Putamen (tissue), 1 donor: Measurements from ENCODE around the gene NAPA.

Experiments used
- DNase-seq: peaks from one replicate; pipeline ENCODE4 v3.0.0-alpha.2; 2016; ENCODE audit warnings: low spot score

The NAPA gene

DNA sequence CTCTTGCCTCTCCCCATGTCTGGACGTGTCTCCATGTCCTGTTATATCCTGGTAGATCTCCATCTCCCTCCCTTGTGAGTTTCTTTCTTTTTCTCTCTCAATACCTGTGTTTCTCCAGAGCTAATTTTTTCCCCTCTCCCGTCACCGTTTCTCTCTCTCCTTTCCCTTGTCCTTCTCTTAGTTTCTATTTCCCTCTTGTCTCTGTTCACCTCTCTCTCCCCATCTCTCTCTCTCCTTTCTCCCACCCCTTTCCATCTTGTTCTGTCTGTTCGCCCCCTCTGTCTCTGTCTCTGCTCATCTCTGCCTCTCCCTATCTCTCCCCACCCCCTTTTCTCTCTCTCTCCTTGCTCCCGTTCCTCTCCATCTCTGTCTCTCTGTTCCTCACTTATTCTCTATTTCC lies 56.2 kb downstream of the NAPA start:
- no peak for DNase-seq

DNA sequence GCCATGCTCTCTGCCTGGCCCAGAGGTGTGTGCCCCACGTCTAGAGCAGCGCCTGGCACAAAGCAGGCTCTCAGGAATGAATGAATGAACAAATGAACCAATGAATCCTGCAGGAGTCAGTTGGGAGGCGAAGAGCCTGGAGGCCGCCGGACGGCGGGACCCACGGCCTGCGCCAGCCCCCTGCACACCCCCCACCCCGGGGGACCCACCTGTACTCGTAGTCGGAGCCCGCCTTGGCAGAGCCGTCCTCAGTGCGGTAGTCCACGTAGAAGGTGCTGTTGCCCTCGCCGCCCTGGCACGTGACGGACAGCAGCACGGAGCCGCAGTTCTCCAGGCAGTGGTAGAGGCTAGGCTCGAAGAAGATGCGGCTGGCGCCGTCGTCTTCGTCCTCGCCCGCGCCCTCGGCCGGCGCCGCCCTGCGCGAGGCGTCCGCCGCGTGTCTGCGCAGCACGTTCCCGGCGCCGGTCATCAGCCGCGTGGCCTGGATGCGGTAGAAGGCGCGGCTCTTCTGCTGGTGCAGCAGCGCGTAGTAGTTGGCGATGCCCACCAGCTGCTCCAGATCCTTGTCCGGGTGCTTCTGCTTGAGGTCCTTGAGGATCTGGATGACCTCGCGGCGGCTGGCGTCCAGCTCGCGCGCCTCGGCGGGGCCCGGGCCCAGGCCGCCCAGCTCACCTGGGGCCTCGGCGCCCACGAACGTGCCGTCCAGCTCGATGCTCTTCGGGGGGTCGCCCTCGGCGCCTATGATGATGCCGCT lies 58.0 kb downstream of the NAPA start:
- no peak for DNase-seq

DNA sequence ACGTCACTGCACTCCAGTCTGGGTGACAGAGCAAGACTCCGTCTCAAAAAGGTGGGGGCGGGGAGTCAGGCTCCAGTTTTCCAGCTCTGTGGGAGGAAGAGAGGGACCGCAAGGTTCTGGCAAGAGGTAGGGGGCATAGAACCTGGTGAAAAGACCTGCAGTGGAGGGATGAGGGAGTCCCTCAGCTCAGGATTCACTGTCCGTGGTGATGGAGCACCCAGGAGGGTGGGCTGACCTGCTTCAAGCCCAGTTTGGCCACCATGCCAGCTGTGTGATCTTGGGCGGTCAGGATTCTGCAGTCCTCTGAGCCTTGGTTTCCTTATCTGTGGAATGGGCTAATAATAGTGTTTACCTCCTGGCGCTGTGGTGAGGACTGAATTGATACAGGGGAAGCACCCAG lies 64.4 kb downstream of the NAPA start:
- DNase-seq: no peak

DNA sequence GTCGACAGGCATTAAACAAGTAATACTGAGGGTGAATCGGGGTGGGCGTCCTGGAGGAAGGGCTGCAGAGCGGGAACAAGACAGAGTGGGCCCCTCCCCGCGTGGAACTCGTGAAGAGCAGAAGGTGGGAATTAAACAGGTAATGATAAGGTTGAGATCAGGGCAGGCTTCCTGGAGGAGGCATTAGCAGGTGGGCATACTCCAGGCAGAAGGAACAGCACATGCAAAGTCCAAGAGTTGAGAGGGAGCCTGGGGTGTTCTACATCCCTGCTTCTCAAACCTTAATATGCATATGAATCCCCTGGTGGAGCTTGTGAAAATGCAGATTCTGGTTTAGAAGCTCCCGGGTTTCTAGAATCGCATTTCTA lies 66.5 kb downstream of the NAPA start:
- no peak for DNase-seq

DNA sequence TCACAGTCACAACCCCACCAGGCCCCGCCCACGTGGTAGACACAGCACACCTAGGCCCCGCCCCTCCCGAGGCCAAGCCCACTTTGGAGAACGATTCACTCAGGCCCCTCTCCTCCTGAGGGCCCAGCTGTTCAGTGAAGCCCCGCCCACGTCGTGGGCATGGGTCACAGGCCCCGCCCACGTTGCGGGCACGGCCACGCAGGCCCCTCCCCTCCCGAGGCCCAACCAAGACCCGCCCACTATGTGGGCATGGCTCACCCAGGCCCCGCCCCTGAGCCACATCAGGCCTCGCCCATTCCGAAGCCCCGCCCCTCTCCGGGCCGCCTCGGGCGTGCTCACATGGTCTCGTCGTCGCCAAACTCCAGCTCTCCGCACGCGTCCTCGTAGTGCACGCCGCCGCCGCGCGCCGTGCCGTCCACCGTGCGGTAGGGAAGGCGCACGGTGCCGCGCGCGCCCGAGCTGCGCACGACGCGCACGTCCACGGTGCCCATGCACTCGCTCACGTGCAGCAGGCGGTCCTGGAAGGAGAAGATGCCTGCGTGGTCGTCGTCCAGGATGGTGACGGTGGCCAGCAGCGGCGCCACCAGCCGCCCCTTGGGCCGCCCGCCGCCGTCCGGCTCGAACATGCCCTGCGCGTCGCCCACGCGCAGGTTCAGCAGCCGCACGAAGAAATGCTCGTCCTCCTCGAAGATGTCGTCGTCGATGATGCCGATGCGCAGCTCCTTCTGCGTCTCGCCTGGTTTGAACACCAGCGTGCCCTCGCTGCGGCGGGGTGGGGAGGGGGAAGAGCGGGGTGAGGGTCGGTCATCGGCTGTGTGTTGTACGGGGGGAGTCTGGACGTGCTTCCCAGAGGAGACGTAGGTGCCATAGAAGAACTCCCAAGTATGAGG lies 67.1 kb downstream of the NAPA start:
- DNase-seq: no peak

DNA sequence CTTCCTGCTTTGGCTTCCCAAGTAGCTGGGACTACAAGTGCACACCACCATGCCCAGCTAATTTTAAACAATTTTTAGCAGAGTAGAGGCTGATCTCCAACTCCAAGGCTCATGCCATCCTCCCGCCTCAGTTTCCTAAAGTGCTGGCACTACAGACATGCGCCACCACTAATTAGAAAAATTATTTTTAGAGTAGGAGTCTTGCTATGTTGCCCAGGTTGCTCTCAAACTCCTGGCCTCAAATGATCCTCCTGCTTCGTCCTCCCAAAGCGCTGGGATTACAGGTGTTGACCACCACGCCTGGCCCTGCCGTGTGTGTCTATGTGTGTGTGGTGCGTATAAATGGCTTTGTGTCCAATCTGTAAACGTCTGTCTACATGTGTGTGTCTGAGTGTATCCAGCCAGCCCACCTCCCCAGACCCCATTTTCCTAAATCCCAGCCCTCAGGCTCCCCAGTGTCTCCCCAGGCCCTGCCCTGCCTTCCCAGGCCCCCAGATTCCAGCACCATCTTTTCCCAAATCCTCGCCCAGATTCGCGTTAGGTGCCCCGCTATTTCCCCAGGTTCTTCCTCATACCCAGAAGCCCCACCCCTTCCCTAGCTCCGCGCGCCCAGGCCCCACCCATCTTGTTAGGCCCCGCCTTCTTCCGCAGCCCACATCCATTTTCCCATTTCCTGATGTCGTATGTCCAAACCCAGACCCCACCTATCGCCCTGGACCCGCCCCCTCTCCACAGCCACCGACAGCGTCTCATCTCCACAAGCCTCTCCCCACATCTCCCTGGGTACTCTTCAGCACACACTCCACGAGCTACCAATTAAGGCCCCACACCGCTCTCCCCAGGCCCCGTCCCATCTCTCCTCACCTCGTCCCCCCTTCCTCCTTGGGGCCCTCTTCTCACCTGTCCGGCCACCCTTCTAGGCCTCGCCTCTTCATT lies 68.1 kb downstream of the NAPA start:
- DNase-seq: no peak

DNA sequence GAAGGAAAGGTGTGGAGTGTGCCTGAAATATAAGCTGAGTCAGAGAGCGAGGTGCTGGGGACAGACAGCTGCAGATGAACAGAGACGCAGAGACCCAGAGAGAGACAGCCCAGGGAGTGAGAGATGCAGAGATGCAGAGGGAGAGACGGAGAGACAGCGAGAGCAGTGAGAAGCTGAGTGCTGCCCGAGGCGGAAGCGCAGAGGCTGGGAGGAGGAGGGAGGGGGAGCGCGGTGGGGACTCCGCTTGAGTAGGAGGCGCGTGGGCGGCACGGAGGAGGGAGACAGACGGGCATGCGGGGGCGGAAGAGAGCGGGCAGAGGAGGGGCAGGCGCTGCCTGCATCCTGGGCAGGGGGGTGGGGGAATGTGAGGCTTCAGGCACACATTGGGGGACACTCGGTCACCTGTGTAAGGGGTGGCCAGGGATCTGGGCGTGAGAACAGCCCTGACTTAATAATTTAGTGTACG lies 68.9 kb downstream of the NAPA start:
- DNase-seq: no peak

DNA sequence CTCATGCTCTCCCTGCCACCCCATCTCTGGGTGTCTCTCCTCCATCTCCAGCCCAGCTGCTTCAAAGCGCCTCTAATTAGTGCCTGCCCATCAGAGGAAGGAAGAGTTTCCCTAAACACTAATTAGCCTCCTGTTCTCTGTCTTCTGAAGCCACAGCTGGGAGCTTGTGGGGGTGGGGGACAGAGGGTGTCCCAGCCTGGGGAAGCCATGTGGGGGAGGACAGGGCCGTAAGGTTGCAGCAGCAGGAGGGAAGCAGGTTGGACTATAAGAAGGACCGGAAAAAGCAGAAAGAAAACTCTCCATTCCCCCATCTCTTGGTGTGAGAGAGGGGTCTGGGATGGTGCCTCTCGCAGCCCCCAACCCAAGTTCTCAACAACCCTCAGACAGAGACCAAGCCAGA lies 69.3 kb downstream of the NAPA start:
- no peak for DNase-seq

DNA sequence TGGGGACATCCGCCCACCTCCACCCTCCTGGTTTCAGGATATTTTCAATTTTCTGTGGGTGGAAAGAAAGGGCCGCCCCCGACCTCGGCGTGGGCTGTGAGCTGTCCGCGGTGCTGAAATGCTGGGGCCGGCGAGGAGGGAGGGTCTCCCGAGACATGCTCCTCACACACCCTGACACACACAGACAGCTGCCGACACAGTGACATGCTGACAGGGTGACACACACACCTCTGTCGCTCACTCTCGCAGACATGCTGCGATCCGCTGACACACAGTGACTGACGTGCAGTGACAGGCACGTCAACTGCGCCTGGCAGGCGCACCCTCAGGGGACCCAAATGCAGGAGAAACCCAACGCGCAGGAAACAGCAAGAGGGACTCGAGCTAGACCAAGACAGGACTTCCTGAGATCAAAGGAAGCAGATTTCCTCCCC lies 70.5 kb downstream of the NAPA start:
- DNase-seq: no peak

DNA sequence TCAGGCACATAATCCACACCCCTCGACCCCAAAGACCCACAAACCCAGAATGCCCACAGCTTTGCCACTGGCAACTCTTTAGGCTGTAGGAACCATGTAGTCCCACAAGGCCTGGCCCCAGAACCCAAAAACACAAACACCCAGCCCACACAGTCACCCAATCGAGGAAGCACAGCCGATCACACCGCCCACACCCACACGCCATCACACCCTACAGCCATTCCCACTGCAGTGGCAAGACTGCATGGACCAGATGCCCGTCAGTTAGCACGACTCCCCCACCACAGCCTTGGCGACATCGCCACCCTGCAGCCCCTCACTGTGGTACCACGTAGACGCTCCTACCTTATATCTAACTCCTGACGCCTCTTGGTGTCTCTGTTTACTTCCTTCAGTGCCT lies 71.5 kb downstream of the NAPA start:
- no peak for DNase-seq

DNA sequence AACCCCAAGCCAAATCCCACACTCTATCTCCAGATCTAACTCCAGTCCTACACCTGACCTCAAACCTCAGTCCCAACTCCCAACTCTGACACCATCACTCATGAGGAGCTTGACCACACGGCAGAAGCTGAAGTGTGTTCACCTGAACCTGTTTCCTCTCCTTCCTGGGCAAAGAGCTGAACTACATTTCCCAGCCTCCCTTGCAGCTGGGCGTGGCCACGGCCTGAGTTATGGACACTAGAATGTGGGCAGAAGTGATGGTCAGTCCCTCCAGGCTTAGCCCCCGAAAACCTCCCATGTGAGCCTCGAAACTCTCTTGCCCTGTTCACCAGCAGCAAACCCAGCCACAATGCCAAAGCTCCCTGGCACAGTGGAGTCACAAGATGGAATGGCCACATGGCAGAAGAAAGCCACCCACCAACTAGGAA lies 76.1 kb downstream of the NAPA start:
- DNase-seq: no peak
